ENCODE data around the gene VEZF1.

VEZF1 gene

GRCh38 chr17:57988301-57989250, 522 bp upstream of the VEZF1 start:
- H3K4me1 ChIP-seq (ENCODE audit: insufficient read depth, poor library complexity, severe bottlenecking), result peaks cover 24% of the 10 kb centered on the region
- H3K4me3 ChIP-seq (ENCODE audit: severe bottlenecking), result peak overlapping the region; percentile 63
- DNase-seq (ENCODE audit: low spot score) (no peak), ATAC-seq (ENCODE audit: low read depth) (peak; percentile 64)
- no peaks in the 10 kb centered on the region for H3K27me3 ChIP-seq (ENCODE audit: insufficient read depth, poor library complexity, severe bottlenecking)
- H3K9me3 ChIP-seq (ENCODE audit: severe bottlenecking), result no peaks in the 10 kb centered on the region
- peak overlapping the region; percentile 92 for H3K27ac ChIP-seq (ENCODE audit: poor library complexity, severe bottlenecking)
- H3K36me3 ChIP-seq (ENCODE audit: low read depth), result peaks cover 59% of the 10 kb centered on the region
- no peak for TF ChIP-seq CTCF (IDR thresholded peaks at IDR 0.05; ENCODE audit: poor library complexity, severe bottlenecking)

GRCh38 chr17:57986841-57987580, 1.0 kb downstream of the VEZF1 start:
- TF ChIP-seq CTCF (IDR thresholded peaks at IDR 0.05; ENCODE audit: poor library complexity, severe bottlenecking), result no peak
- DNase-seq (ENCODE audit: low spot score) (no peak), ATAC-seq (ENCODE audit: low read depth) (peak; percentile 30)
- Histone ChIP-seq H3K27me3 (ENCODE audit: insufficient read depth, poor library complexity, severe bottlenecking) (no peaks in the 10 kb centered on the region), H3K9me3 (ENCODE audit: severe bottlenecking) (no peaks in the 10 kb centered on the region), H3K36me3 (ENCODE audit: low read depth) (peaks cover 70% of the 10 kb centered on the region), H3K4me3 (ENCODE audit: severe bottlenecking) (peak overlapping the region; percentile 63), H3K27ac (ENCODE audit: poor library complexity, severe bottlenecking) (peak overlapping the region; percentile 92), H3K4me1 (ENCODE audit: insufficient read depth, poor library complexity, severe bottlenecking) (peaks cover 27% of the 10 kb centered on the region)

GRCh38 chr17:57985675-57985974, 2.4 kb downstream of the VEZF1 start:
- ATAC-seq (ENCODE audit: low read depth) (peak; percentile 41), DNase-seq (ENCODE audit: low spot score) (no peak)
- Histone ChIP-seq H3K36me3 (ENCODE audit: low read depth) (peaks cover 72% of the 10 kb centered on the region), H3K27ac (ENCODE audit: poor library complexity, severe bottlenecking) (peak overlapping the region; percentile 92), H3K4me3 (ENCODE audit: severe bottlenecking) (peak overlapping the region; percentile 63), H3K27me3 (ENCODE audit: insufficient read depth, poor library complexity, severe bottlenecking) (no peaks in the 10 kb centered on the region), H3K4me1 (ENCODE audit: insufficient read depth, poor library complexity, severe bottlenecking) (peaks cover 37% of the 10 kb centered on the region), H3K9me3 (ENCODE audit: severe bottlenecking) (no peaks in the 10 kb centered on the region)
- no peak for TF ChIP-seq CTCF (IDR thresholded peaks at IDR 0.05; ENCODE audit: poor library complexity, severe bottlenecking)

GRCh38 chr17:57984936-57985674, 2.9 kb downstream of the VEZF1 start:
- Histone ChIP-seq H3K9me3 (ENCODE audit: severe bottlenecking) (no peaks in the 10 kb centered on the region), H3K4me3 (ENCODE audit: severe bottlenecking) (peak overlapping the region; percentile 63), H3K27me3 (ENCODE audit: insufficient read depth, poor library complexity, severe bottlenecking) (no peaks in the 10 kb centered on the region), H3K36me3 (ENCODE audit: low read depth) (peaks cover 72% of the 10 kb centered on the region), H3K4me1 (ENCODE audit: insufficient read depth, poor library complexity, severe bottlenecking) (peaks cover 37% of the 10 kb centered on the region), H3K27ac (ENCODE audit: poor library complexity, severe bottlenecking) (peak overlapping the region; percentile 92)
- no peak for TF ChIP-seq CTCF (IDR thresholded peaks at IDR 0.05; ENCODE audit: poor library complexity, severe bottlenecking)
- no peak for DNase-seq (ENCODE audit: low spot score)
- ATAC-seq (ENCODE audit: low read depth), result no peak
